HG03442 (cell line): ENCODE measurements around the gene KIF13A.
"Not testable (repeated sequence)": the region's sequence is repeated elsewhere in the genome, so short reads cannot be mapped to it uniquely, and the experiment has no call there.

Source experiments
- ATAC-seq: cut with Tn5 transposase; IDR thresholded peaks from one replicate; pipeline ENCODE4 v1.9.1; 2021; ENCODE audit warnings: mild to moderate bottlenecking, moderate library complexity; ENCODE audit not compliant: unreplicated experiment

The KIF13A gene

GRCh38 chr6:17905611-17906592, 81.5 kb downstream of the KIF13A start:
- no peak for ATAC-seq

GRCh38 chr6:17904491-17905120, 82.8 kb downstream of the KIF13A start:
- no peak for ATAC-seq

GRCh38 chr6:17902974-17903373, 84.5 kb downstream of the KIF13A start:
- ATAC-seq = no peak

GRCh38 chr6:17901493-17901892, 85.9 kb downstream of the KIF13A start:
- no peak for ATAC-seq

- no peak for ATAC-seq
Measured at GRCh38 chr6:17900011-17900410, 87.4 kb downstream of the KIF13A start.

GRCh38 chr6:17899491-17899890, 87.9 kb downstream of the KIF13A start:
- ATAC-seq = no peak

GRCh38 chr6:17897681-17898080, 89.8 kb downstream of the KIF13A start:
- no peak for ATAC-seq

- ATAC-seq = no peak
Measured at GRCh38 chr6:17894905-17895304, 92.5 kb downstream of the KIF13A start.

- ATAC-seq = no peak
Measured at GRCh38 chr6:17894191-17894590, 93.2 kb downstream of the KIF13A start.

- ATAC-seq = no peak
Measured at GRCh38 chr6:17892097-17892686, 95.2 kb downstream of the KIF13A start.

- ATAC-seq = no peak
Measured at GRCh38 chr6:17890309-17890708, 97.1 kb downstream of the KIF13A start.

GRCh38 chr6:17889777-17890176, 97.7 kb downstream of the KIF13A start:
- not testable (repeated sequence) for ATAC-seq

GRCh38 chr6:17886891-17887290, 100.5 kb downstream of the KIF13A start:
- no peak for ATAC-seq

- ATAC-seq = no peak
Measured at GRCh38 chr6:17885889-17886576, 101.4 kb downstream of the KIF13A start.

GRCh38 chr6:17884498-17885478, 102.6 kb downstream of the KIF13A start:
- ATAC-seq = peak; percentile 91

GRCh38 chr6:17883665-17884497, 103.6 kb downstream of the KIF13A start:
- ATAC-seq = no peak

- ATAC-seq = no peak
Measured at GRCh38 chr6:17881085-17881858, 106.2 kb downstream of the KIF13A start.

- no peak for ATAC-seq
Measured at GRCh38 chr6:17879184-17879583, 108.3 kb downstream of the KIF13A start.
